ENCODE measurements around the gene TBXAS1.

The TBXAS1 gene

DNA sequence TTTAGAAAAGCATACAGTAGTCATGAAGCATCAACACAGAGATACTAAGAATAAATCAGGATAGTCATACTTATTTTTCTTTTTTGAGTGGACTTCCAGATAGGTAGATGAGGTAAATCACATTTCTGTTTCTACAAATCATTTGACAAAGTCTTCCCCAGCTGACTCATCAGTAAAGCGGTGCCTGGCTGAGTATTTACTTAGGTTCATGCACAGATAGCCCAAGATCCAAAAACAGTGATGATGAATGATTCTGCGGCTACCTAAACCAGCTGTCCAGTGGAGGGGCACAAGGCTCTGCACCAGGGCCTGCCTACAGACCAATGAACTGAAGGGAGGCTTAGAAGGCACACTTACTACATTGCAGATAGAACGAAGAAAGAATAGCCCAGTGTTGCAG lies 120.6 kb downstream of the TBXAS1 start:
- DNase-seq = no peak

DNA sequence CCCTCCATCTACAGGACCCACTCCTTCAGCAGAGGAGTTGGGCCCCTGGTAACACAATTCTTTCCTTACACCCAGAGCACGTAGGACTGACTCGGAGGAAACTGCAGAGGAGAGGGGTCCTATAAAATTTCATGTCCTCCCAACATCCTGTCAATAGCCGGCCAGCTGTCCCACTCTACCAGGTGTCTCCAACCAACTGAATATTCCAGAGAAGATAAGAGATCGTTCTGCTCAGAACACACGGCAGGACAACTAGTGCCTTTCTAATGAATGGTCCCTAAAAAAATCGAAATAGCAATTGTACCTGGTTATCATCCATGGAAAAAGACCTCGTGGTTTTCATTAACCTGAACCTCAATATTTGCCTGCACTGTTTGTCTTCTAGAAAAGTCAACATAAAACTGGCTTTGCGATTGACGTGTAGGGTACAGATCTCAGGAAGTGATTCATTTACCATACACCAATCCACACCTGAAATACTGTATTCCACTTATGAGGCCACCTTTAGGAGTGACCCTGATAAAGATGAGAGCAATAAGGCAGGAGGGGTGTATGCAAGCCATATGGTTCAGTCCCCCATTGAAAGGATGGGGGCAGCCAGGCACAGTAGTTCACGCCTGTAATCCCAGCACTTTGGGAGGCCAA lies 121.9 kb downstream of the TBXAS1 start:
- DNase-seq = peak in 2 of 3 experiments; percentile 22 to 46

GRCh38 chr7:139953229-139953628 lies 124.2 kb downstream of the TBXAS1 start:
- peak in 2 of 3 experiments; percentile 66 to 92 for DNase-seq

DNA sequence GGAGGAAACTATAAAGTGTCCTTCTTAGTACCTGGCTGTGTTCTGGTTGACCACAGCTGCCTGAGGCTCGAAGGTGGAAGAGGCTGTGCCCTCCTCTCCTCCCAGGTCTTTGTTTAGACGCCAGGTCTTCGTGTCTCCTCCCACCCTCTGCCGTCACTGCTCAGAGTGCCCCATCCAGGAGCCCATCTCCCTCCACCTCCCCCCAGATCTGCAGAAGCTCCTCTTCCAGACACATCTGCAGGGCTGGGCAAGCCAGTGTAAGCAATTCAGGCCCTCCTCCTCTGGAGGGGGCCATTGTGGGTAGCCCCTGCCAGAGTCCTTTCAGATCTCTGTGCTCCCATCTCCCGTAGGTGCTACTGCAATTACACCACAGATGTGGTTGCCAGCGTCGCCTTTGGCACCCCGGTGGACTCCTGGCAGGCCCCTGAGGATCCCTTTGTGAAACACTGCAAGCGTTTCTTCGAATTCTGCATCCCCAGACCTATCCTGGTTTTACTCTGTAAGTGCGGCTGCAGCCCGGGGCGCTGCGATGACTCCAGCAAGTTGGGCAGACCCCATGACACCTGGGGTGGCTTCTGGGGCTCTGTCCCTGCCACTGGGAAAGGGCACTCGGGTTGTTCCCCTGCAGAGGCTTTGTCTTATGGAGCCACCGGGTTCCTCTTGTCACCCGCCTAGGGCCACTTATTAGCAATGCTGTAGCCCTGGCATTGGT lies 126.2 kb downstream of the TBXAS1 start:
- no peak for DNase-seq

DNA sequence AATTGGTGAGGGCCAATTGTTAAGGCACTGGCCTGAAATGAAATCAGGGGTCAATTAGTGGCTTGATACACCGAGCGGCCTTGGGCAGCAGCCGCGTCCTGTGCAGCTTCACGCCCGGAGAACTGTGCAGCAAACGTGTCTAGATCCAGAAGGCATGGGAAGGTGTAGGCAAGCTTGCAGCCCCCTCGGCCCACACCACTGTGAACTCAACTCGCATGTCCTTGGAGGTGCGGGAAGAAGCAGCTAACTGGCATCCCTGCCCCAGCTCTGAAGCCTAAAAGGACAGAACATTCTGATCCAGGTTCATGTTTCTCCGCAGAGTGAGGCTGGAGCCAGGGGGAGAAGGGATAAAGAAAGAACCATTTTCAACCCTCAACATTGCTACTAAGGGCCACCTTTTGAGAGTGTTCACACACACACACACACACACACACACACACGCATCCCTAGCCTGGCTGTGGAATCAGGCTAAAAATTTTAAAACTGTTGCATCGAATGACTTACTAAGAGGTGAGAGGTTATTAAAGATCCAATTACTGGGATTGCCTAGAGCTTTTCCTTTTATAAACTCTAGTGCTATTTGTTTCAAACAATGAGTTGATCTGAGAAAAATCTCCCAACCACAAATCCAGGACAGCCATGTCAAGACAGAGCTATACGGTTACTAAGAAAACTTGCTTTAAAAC lies 129.7 kb downstream of the TBXAS1 start:
- no peak for DNase-seq

DNA sequence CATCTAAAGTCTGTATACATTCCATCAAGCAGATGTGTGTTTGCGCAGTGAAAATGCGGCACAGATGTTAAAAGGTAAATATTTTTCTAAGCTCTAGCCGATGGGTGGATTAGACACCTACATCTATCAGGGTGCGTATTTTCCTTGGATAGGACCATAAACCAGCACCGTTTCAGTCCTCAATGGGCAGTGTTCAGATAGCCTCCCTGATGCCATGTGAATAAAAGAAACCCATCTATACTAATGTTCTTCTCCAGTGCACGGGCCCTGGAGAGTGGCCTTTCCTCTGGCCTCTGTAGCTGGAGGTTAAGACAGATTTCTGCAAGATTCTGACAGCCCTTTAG lies 130.2 kb downstream of the TBXAS1 start:
- no peak for DNase-seq

- no peak for DNase-seq
These were observed 130.7 kb downstream of the TBXAS1 start for GRCh38 chr7:139959718-139960117.

GRCh38 chr7:139960157-139960556 lies 131.1 kb downstream of the TBXAS1 start:
- DNase-seq = no peak

- no peak for DNase-seq
These were observed 137.0 kb downstream of the TBXAS1 start for GRCh38 chr7:139965942-139966628.

GRCh38 chr7:139966949-139967348 lies 137.9 kb downstream of the TBXAS1 start:
- DNase-seq = no peak

GRCh38 chr7:139968931-139969330 lies 139.9 kb downstream of the TBXAS1 start:
- DNase-seq = no peak

DNA sequence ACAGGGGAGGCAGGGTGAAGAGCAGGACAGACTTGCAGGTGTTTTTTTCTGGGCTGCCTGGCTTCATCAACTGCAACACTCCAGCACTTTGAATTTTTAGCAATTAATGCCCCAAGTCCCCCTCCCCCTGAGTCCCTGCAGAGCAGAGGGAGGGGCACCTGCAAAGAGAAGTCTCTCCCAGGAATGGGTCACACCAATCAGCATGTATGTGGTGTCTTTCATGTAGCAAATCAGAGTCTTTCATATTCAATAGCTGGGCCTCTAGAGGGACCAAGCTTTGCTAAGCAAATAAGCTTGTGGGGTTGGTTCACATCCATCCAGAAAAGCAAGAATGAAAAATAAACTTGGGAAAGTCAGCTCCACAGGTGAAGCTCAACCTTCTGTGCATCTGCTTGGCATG lies 143.0 kb downstream of the TBXAS1 start:
- peak in 2 of 3 experiments; percentile 43 to 45 for DNase-seq

- peak in 1 of 3 experiments; percentile 18 for DNase-seq
These were observed 144.3 kb downstream of the TBXAS1 start for GRCh38 chr7:139973101-139974050.

GRCh38 chr7:139974179-139974811 lies 145.2 kb downstream of the TBXAS1 start:
- no peak for DNase-seq

- DNase-seq = no peak
These were observed 147.2 kb downstream of the TBXAS1 start for GRCh38 chr7:139976055-139976837.

GRCh38 chr7:139976838-139977656 lies 148.0 kb downstream of the TBXAS1 start:
- DNase-seq = no peak

GRCh38 chr7:139981511-139981895 lies 152.4 kb downstream of the TBXAS1 start:
- DNase-seq = no peak

DNA sequence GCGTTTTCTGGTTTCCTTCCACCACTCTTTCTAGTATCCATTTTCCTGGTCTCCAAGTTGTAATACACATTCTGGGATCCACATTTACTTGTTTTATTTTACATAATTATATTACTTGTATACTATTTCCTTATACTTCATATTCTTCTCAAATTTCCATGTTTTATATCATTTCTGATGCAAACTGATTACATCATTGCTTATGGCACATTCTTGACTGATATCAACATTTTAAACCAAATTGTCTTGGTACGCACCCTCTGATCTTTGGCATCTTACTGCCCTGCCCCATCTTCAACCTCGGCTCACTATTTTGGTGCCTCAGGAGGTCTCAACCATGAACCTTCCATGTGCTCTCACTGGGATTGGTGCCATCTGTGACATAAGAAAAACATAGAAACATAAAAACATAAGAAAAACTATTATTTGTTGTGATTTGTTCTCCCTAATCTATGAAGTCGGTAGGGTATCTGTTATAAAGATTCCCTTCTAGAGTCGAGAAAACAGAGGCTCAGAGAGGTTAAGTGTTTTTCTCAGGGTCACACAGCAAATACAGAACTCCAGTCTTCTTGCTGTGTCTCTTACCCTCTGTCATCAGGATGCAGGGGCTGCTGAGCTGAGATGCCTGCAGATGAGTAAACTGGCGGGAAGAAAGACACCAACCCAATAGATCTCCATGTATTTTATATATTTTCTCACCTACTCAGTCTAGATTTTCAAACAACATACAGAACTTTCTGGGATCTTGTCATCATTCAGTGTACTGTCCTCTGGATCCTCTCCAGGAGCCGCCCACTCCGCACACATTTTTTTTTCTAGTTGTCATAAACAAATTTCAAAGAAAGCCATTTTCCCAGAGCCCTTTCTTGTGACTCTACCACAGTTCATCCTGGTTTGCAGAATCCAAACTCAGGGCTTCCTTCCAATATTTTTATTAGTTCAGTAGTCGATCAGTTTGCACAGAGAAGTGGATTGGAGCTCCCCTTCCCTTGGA lies 154.2 kb downstream of the TBXAS1 start:
- DNase-seq = no peak

All from NCI-H1417 (cell line).